Loucy (cell line): Measurements from ENCODE around the gene PLAC8L1.

ENCODE experiments used
- H2AFZ ChIP-seq: fragments of 200-600 bp; sonication (generic); 2 replicates; pipeline ENCODE4 v1.6.0; 2016; ENCODE audit warnings: antibody characterized with exemption, mild to moderate bottlenecking, low read length, moderate library complexity
- H3F3A ChIP-seq: fragments of 200-600 bp; 2 replicates; pipeline ENCODE4 v1.6.0; 2016; ENCODE audit warnings: antibody characterized with exemption, low read depth, mild to moderate bottlenecking
- H3K27me3 ChIP-seq: fragments of 200-600 bp; sonication (generic); 2 replicates; pipeline ENCODE4 v1.6.1; 2014; ENCODE audit warnings: low read length, mild to moderate bottlenecking; ENCODE audit not compliant: insufficient read depth, poor library complexity, severe bottlenecking
- H3K36me3 ChIP-seq: fragments of 200-600 bp; sonication (generic); 2 replicates; pipeline ENCODE4 v1.6.1; 2016; ENCODE audit warnings: low read length; ENCODE audit not compliant: insufficient read depth
- H3K4me1 ChIP-seq: fragments of 200-600 bp; sonication (generic); 2 replicates; pipeline ENCODE4 v1.5.1; 2014; ENCODE audit warnings: low read length, mild to moderate bottlenecking; ENCODE audit not compliant: insufficient read depth, poor library complexity, severe bottlenecking
- H3K4me2 ChIP-seq: fragments of 200-600 bp; sonication (generic); 2 replicates; pipeline ENCODE4 v1.6.0; 2014; ENCODE audit warnings: antibody characterized with exemption, low read length, low read depth, mild to moderate bottlenecking; ENCODE audit not compliant: poor library complexity, severe bottlenecking
- H3K4me3 ChIP-seq: fragments of 200-600 bp; sonication (generic); 2 replicates; pipeline ENCODE4 v1.5.1; 2014; ENCODE audit warnings: low read length, mild to moderate bottlenecking, mixed read lengths; ENCODE audit not compliant: poor library complexity, severe bottlenecking
- H3K79me2 ChIP-seq: fragments of 200-600 bp; sonication (generic); 2 replicates; pipeline ENCODE4 v1.6.1; 2014; ENCODE audit warnings: low read length; ENCODE audit not compliant: insufficient read depth
- H3K9ac ChIP-seq: fragments of 200-600 bp; sonication (generic); 2 replicates; pipeline ENCODE4 v1.6.0; 2014; ENCODE audit warnings: mild to moderate bottlenecking, low read depth, low read length, moderate library complexity; ENCODE audit not compliant: poor library complexity, severe bottlenecking
- H3K9me2 ChIP-seq: fragments of 200-600 bp; sonication (generic); replicated peaks from 2 replicates; pipeline ENCODE4 v1.6.1; 2016; ENCODE audit warnings: low read depth, low read length, mixed read lengths
- H3K9me3 ChIP-seq: fragments of 200-600 bp; sonication (generic); 2 replicates; pipeline ENCODE4 v1.6.1; 2014; ENCODE audit warnings: mild to moderate bottlenecking, antibody characterized with exemption, low read length, low read depth; ENCODE audit not compliant: insufficient read depth
- H4K20me1 ChIP-seq: fragments of 200-600 bp; sonication (generic); 2 replicates; pipeline ENCODE4 v1.6.0; 2014; ENCODE audit warnings: antibody characterized with exemption, low read length, mild to moderate bottlenecking; ENCODE audit not compliant: insufficient read depth, poor library complexity, severe bottlenecking
- CTCF ChIP-seq: fragments of 200-600 bp; sonication (generic); conservative IDR thresholded peaks from 2 replicates; pipeline ENCODE4 v1.5.1; 2014; ENCODE audit warnings: mild to moderate bottlenecking, antibody characterized with exemption, low read length
- EZH2phosphoT487 ChIP-seq: fragments of 200-600 bp; IDR thresholded peaks from 2 replicates; pipeline ENCODE4 v1.6.1; 2018; ENCODE audit warnings: antibody characterized with exemption, mild to moderate bottlenecking, moderate library complexity, borderline replicate concordance

PLAC8L1 gene

DNA sequence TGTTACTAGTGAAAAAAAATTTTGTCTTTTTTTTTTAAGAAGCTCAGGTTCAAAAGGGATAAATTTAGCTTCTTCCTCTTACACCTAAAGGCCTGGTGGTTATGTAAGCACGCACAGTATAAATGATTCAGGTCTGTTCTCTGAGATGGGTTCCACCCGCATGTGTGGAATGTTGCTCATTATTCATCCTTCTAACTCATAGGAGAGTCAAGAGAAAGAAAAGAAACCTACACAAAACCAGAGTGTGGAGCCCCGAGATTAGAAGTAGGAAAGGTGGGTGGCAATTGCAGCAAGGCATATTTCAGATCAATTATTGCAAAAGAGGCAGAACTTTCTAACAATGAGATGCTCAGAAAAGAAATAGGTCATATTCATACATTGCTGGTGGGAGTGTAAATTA lies 13.5 kb downstream of the PLAC8L1 start:
- no peaks in the 10 kb centered on the region for H3K9me3 ChIP-seq
- no peak overlapping the region for H2AFZ ChIP-seq
- no peaks in the 10 kb centered on the region for H4K20me1 ChIP-seq
- H3K79me2 ChIP-seq, result no peaks in the 10 kb centered on the region
- no peak overlapping the region for H3K4me3 ChIP-seq
- no peak overlapping the region for H3K4me2 ChIP-seq
- no peaks in the 10 kb centered on the region for H3K4me1 ChIP-seq
- no peaks in the 10 kb centered on the region for H3F3A ChIP-seq
- no peaks in the 10 kb centered on the region for H3K9me2 ChIP-seq
- H3K36me3 ChIP-seq, result no peaks in the 10 kb centered on the region
- no peaks in the 10 kb centered on the region for H3K27me3 ChIP-seq
- H3K9ac ChIP-seq, result no peak overlapping the region
- TF ChIP-seq CTCF (no peak), EZH2phosphoT487 (no peak)

DNA sequence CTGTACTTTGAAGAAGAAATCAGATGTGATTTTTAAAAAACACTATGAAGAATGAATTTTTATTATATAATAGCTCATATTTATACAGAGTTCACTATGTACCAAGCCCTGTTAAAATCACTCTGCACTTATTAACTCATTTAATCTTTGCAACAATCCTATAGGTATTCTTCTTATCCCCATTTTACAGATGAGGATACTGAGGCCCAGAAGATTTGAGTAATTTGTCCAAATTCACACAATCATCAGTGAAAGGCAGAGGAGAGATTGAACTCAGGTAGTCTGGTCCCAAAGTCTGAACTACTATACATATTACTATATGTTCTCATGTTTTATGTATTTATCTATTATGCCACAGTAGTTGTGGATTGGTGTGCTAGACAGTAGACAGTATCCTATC lies 16.1 kb downstream of the PLAC8L1 start:
- no peaks in the 10 kb centered on the region for H3F3A ChIP-seq
- no peak overlapping the region for H3K4me2 ChIP-seq
- no peak overlapping the region for H2AFZ ChIP-seq
- no peaks in the 10 kb centered on the region for H3K79me2 ChIP-seq
- no peaks in the 10 kb centered on the region for H3K4me1 ChIP-seq
- H4K20me1 ChIP-seq, result no peaks in the 10 kb centered on the region
- no peak for TF ChIP-seq CTCF
- TF ChIP-seq EZH2phosphoT487, result no peak
- no peaks in the 10 kb centered on the region for H3K9me2 ChIP-seq
- no peak overlapping the region for H3K4me3 ChIP-seq
- no peak overlapping the region for H3K9ac ChIP-seq
- no peaks in the 10 kb centered on the region for H3K36me3 ChIP-seq
- no peaks in the 10 kb centered on the region for H3K9me3 ChIP-seq
- H3K27me3 ChIP-seq, result no peaks in the 10 kb centered on the region

DNA sequence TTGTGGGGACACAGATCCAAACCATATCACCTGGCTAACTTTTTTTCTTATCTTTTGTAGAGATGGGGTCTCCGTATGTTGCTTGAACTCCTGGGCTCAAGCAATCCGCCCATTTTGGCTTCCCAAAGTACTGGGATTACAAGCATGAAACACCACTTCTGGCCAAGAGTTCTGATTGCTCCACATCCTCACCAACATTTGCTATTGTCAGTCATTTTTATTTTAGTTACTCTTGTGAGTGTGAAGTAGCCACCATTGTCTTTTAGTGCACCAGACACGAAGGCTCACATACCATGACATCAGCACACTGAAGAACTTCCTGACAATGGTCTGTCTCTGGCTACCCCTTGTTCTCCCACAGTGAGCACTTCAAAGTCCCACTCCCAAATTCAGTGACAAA lies 17.3 kb downstream of the PLAC8L1 start:
- Histone ChIP-seq H3K36me3 (no peaks in the 10 kb centered on the region), H4K20me1 (no peaks in the 10 kb centered on the region), H3K4me2 (no peak overlapping the region), H3K9me3 (no peaks in the 10 kb centered on the region), H3K9me2 (no peaks in the 10 kb centered on the region), H3K79me2 (no peaks in the 10 kb centered on the region), H3K27me3 (no peaks in the 10 kb centered on the region), H2AFZ (no peak overlapping the region), H3F3A (no peaks in the 10 kb centered on the region), H3K4me1 (no peaks in the 10 kb centered on the region), H3K4me3 (no peak overlapping the region), H3K9ac (no peak overlapping the region)
- TF ChIP-seq EZH2phosphoT487, result no peak
- no peak for TF ChIP-seq CTCF
